GM19193 (cell line): ENCODE results near the gene SIAH3.

Source experiments
- POLR2A ChIP-seq: IDR thresholded peaks from 4 replicates; pipeline ENCODE4 v1.6.1; 2011; ENCODE audit not compliant: insufficient read depth, insufficient read length; ENCODE audit errors: extremely low read depth

The SIAH3 gene

GRCh38 chr13:45837111-45837510, 14.4 kb downstream of the SIAH3 start:
- TF ChIP-seq POLR2A = no peak

- TF ChIP-seq POLR2A = no peak
Measured at GRCh38 chr13:45834411-45834994, 17.1 kb downstream of the SIAH3 start.

- TF ChIP-seq POLR2A = no peak
Measured at GRCh38 chr13:45833663-45834375, 17.7 kb downstream of the SIAH3 start.

GRCh38 chr13:45833242-45833641, 18.3 kb downstream of the SIAH3 start:
- TF ChIP-seq POLR2A = no peak

- no peak for TF ChIP-seq POLR2A
Measured at GRCh38 chr13:45831851-45832250, 19.7 kb downstream of the SIAH3 start.

GRCh38 chr13:45830121-45830520, 21.4 kb downstream of the SIAH3 start:
- no peak for TF ChIP-seq POLR2A

- no peak for TF ChIP-seq POLR2A
Measured at GRCh38 chr13:45828256-45828968, 23.1 kb downstream of the SIAH3 start.

GRCh38 chr13:45827318-45827717, 24.2 kb downstream of the SIAH3 start:
- no peak for TF ChIP-seq POLR2A

GRCh38 chr13:45826731-45827130, 24.8 kb downstream of the SIAH3 start:
- TF ChIP-seq POLR2A = no peak

- no peak for TF ChIP-seq POLR2A
Measured at GRCh38 chr13:45825387-45825650, 26.2 kb downstream of the SIAH3 start.

GRCh38 chr13:45823583-45823982, 28.0 kb downstream of the SIAH3 start:
- TF ChIP-seq POLR2A = no peak

GRCh38 chr13:45821811-45822210, 29.7 kb downstream of the SIAH3 start:
- TF ChIP-seq POLR2A = no peak

- no peak for TF ChIP-seq POLR2A
Measured at GRCh38 chr13:45820106-45820838, 31.3 kb downstream of the SIAH3 start.

GRCh38 chr13:45817833-45818232, 33.7 kb downstream of the SIAH3 start:
- TF ChIP-seq POLR2A = no peak

- TF ChIP-seq POLR2A = no peak
Measured at GRCh38 chr13:45816427-45816826, 35.1 kb downstream of the SIAH3 start.
